ENCODE measurements around the gene RBM33.

The RBM33 gene

GRCh38 chr7:155807065-155807671 is 162.7 kb downstream of the RBM33 start:
- no CpG with 5 or more reads among the region's 19 CpGs for WGBS, 2 donors (ENCODE audit: extremely low coverage in 2 of 2, insufficient read length in 2 of 2, insufficient replicate concordance in 1 of 2)

GRCh38 chr7:155807789-155808548 is 163.5 kb downstream of the RBM33 start:
- Histone ChIP-seq H3K4me2 (ENCODE audit: insufficient read depth, low read length, poor library complexity, severe bottlenecking) (peak overlapping the region; percentile 73), H3K4me1 (ENCODE audit: control insufficient read depth in 2 of 2, insufficient read depth in 1 of 2, low read depth in 1 of 2, low read length in 2 of 2) (peaks cover 40 to 44% of the 10 kb centered on the region in 2 donors), H3K18ac (ENCODE audit: low read length) (peak overlapping the region; percentile 76), H3K27me3 (ENCODE audit: control insufficient read depth in 3 of 3, insufficient read depth in 3 of 3, low read depth in 1 of 3, low read length in 3 of 3) (peaks cover 64 to 94% (median 91%) of the 10 kb centered on the region in 3 experiments), H3K36me3 (replicated peaks in 1 of 2; ENCODE audit: control insufficient read depth in 2 of 2, insufficient read depth in 2 of 2, low read length in 2 of 2) (no peaks in the 10 kb centered on the region), H3K14ac (ENCODE audit: low read length) (no peak overlapping the region), H3K9me3 (replicated peaks in 1 of 2; ENCODE audit: control insufficient read depth in 2 of 2, insufficient read depth in 1 of 2, low read depth in 1 of 2, low read length in 2 of 2) (peaks cover 0 to 3% of the 10 kb centered on the region in 2 donors), H2BK5ac (ENCODE audit: low read length) (no peak overlapping the region), H4K8ac (ENCODE audit: low read depth, low read length) (no peak overlapping the region), H3K27ac (replicated peaks; ENCODE audit: low read length) (no peak overlapping the region), H4K91ac (ENCODE audit: low read depth, low read length, poor library complexity) (no peak overlapping the region), H3K79me1 (ENCODE audit: low read depth, low read length) (no peaks in the 10 kb centered on the region), H2BK15ac (ENCODE audit: low read length) (no peak overlapping the region), H3K9ac (ENCODE audit: low read depth, low read length, poor library complexity) (peak overlapping the region; percentile 84), H2AFZ (ENCODE audit: low read length) (peak overlapping the region; percentile 94), H3K4me3 (ENCODE audit: low read length in 2 of 2) (peak overlapping the region; percentile 42 to 70), H2AK5ac (ENCODE audit: low read depth, low read length) (peak overlapping the region; percentile 5), H2BK120ac (ENCODE audit: low read depth, low read length) (no peak overlapping the region), H2BK12ac (ENCODE audit: low read length) (peak overlapping the region; percentile 22), H3K4ac (ENCODE audit: low read length) (no peak overlapping the region), H3K23ac (ENCODE audit: low read depth, low read length, poor library complexity) (peak overlapping the region; percentile 73)
- WGBS, 2 donors (ENCODE audit: extremely low coverage in 2 of 2, insufficient read length in 2 of 2, insufficient replicate concordance in 1 of 2), result no CpG with 5 or more reads among the region's 33 CpGs
- DNase-seq (ENCODE audit: low spot score), result no peak

More at GRCh38 chr7:155807065-155807671, 162.7 kb downstream of the RBM33 start:
- Histone ChIP-seq H2BK12ac (ENCODE audit: low read length) (no peak overlapping the region), H2BK120ac (ENCODE audit: low read depth, low read length) (no peak overlapping the region), H3K18ac (ENCODE audit: low read length) (no peak overlapping the region), H3K4ac (ENCODE audit: low read length) (no peak overlapping the region), H2BK15ac (ENCODE audit: low read length) (no peak overlapping the region), H3K79me1 (ENCODE audit: low read depth, low read length) (no peaks in the 10 kb centered on the region), H3K9me3 (replicated peaks in 1 of 2; ENCODE audit: control insufficient read depth in 2 of 2, insufficient read depth in 1 of 2, low read depth in 1 of 2, low read length in 2 of 2) (peaks cover 0 to 3% of the 10 kb centered on the region in 2 donors), H4K8ac (ENCODE audit: low read depth, low read length) (no peak overlapping the region), H4K91ac (ENCODE audit: low read depth, low read length, poor library complexity) (no peak overlapping the region), H3K23ac (ENCODE audit: low read depth, low read length, poor library complexity) (no peak overlapping the region), H3K27me3 (ENCODE audit: control insufficient read depth in 3 of 3, insufficient read depth in 3 of 3, low read depth in 1 of 3, low read length in 3 of 3) (peaks cover 64 to 92% (median 91%) of the 10 kb centered on the region in 3 experiments), H3K9ac (ENCODE audit: low read depth, low read length, poor library complexity) (no peak overlapping the region), H3K4me2 (ENCODE audit: insufficient read depth, low read length, poor library complexity, severe bottlenecking) (no peak overlapping the region), H3K36me3 (replicated peaks in 1 of 2; ENCODE audit: control insufficient read depth in 2 of 2, insufficient read depth in 2 of 2, low read length in 2 of 2) (no peaks in the 10 kb centered on the region), H2BK5ac (ENCODE audit: low read length) (no peak overlapping the region), H2AK5ac (ENCODE audit: low read depth, low read length) (no peak overlapping the region), H3K14ac (ENCODE audit: low read length) (no peak overlapping the region), H3K4me1 (ENCODE audit: control insufficient read depth in 2 of 2, insufficient read depth in 1 of 2, low read depth in 1 of 2, low read length in 2 of 2) (peaks cover 40 to 44% of the 10 kb centered on the region in 2 donors), H3K4me3 (ENCODE audit: low read length in 2 of 2) (no peak overlapping the region), H2AFZ (ENCODE audit: low read length) (peak overlapping the region; percentile 45), H3K27ac (replicated peaks; ENCODE audit: low read length) (no peak overlapping the region)
- no peak for DNase-seq (ENCODE audit: low spot score)

GRCh38 chr7:155808549-155809331 is 164.3 kb downstream of the RBM33 start:
- no CpG with 5 or more reads among the region's 64 CpGs for WGBS, 2 donors (ENCODE audit: extremely low coverage in 2 of 2, insufficient read length in 2 of 2, insufficient replicate concordance in 1 of 2)
- Histone ChIP-seq H4K8ac (ENCODE audit: low read depth, low read length) (no peak overlapping the region), H2BK15ac (ENCODE audit: low read length) (no peak overlapping the region), H3K27me3 (ENCODE audit: control insufficient read depth in 3 of 3, insufficient read depth in 3 of 3, low read depth in 1 of 3, low read length in 3 of 3) (peaks cover 62 to 94% (median 91%) of the 10 kb centered on the region in 3 experiments), H3K23ac (ENCODE audit: low read depth, low read length, poor library complexity) (peak overlapping the region; percentile 40), H3K9ac (ENCODE audit: low read depth, low read length, poor library complexity) (peak overlapping the region; percentile 84), H3K79me1 (ENCODE audit: low read depth, low read length) (no peaks in the 10 kb centered on the region), H3K14ac (ENCODE audit: low read length) (peak overlapping the region; percentile 8), H4K91ac (ENCODE audit: low read depth, low read length, poor library complexity) (no peak overlapping the region), H3K4ac (ENCODE audit: low read length) (no peak overlapping the region), H3K36me3 (replicated peaks in 1 of 2; ENCODE audit: control insufficient read depth in 2 of 2, insufficient read depth in 2 of 2, low read length in 2 of 2) (no peaks in the 10 kb centered on the region), H3K27ac (replicated peaks; ENCODE audit: low read length) (no peak overlapping the region), H2BK120ac (ENCODE audit: low read depth, low read length) (no peak overlapping the region), H2AFZ (ENCODE audit: low read length) (peak overlapping the region; percentile 94), H2BK5ac (ENCODE audit: low read length) (no peak overlapping the region), H3K18ac (ENCODE audit: low read length) (peak overlapping the region; percentile 80), H3K4me1 (ENCODE audit: control insufficient read depth in 2 of 2, insufficient read depth in 1 of 2, low read depth in 1 of 2, low read length in 2 of 2) (peaks cover 36 to 39% of the 10 kb centered on the region in 2 donors), H3K4me2 (ENCODE audit: insufficient read depth, low read length, poor library complexity, severe bottlenecking) (peak overlapping the region; percentile 73), H3K4me3 (ENCODE audit: low read length in 2 of 2) (peak overlapping the region; percentile 42 to 70), H3K9me3 (replicated peaks in 1 of 2; ENCODE audit: control insufficient read depth in 2 of 2, insufficient read depth in 1 of 2, low read depth in 1 of 2, low read length in 2 of 2) (no peaks in the 10 kb centered on the region), H2BK12ac (ENCODE audit: low read length) (no peak overlapping the region), H2AK5ac (ENCODE audit: low read depth, low read length) (no peak overlapping the region)
- no peak for DNase-seq (ENCODE audit: low spot score)
